T-helper 22 cell (primary cell): ENCODE results near the gene PRKCG.

Experiments used
- DNase-seq: peaks from one replicate; pipeline ENCODE4 v3.0.0-alpha.2; 2020; ENCODE audit warnings: low read depth

Gene PRKCG

DNA sequence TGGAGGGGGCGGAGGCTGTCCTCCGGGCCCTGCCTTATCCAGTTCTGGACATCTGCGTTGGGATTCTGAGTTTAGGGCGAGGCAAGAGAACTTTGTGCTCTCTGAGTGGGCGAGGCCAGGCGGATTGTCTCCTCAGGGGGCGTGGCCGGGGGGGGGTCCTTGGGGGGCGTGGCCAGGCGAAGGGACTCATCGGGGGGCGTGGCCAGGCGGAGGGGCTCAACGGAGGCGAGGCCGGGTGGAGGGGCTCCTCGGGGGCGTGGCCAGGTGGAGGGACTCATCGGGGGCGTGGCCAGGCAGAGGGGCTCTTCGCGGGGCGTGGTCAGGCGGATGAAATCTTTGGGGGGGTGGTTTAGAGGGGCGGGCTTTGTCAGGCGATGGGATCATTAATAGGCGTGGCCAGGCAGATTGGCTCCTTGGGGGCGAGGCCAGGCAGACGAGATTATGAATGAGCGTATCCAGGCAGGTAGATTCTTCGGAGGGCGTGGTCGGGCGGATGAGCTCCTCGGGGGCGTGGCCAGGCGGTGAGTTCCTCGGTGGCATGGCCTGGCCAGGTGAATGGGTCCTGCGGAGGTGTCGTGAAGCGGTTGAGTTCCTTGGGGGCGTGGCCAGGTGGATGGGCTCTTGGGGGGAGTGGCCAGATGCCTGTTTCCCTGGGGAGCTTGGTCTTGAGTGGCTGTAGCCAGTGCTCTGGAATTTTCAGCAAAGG, 16.8 kb downstream of the PRKCG start:
- no peak for DNase-seq

DNA sequence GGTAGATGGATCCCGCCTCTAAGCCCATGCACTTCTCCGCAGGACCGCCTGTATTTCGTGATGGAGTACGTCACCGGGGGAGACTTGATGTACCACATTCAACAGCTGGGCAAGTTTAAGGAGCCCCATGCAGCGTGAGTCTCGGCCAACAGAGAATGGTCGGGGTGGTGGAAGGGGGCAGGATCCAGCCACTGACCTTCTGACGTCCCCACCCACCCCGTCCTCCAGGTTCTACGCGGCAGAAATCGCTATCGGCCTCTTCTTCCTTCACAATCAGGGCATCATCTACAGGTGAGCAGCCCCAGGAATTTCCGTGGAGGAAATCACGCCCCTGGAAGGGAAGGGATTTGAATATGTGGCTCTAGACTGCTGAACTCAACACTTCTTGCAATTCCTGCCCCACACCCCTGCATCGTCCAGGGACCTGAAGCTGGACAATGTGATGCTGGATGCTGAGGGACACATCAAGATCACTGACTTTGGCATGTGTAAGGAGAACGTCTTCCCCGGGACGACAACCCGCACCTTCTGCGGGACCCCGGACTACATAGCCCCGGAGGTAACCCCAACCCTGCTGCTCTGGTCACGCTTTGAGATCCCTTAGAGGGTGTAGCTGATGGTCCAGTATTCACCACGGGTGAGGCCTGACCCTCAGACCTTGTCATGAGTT, 18.3 kb downstream of the PRKCG start:
- DNase-seq = no peak

DNA sequence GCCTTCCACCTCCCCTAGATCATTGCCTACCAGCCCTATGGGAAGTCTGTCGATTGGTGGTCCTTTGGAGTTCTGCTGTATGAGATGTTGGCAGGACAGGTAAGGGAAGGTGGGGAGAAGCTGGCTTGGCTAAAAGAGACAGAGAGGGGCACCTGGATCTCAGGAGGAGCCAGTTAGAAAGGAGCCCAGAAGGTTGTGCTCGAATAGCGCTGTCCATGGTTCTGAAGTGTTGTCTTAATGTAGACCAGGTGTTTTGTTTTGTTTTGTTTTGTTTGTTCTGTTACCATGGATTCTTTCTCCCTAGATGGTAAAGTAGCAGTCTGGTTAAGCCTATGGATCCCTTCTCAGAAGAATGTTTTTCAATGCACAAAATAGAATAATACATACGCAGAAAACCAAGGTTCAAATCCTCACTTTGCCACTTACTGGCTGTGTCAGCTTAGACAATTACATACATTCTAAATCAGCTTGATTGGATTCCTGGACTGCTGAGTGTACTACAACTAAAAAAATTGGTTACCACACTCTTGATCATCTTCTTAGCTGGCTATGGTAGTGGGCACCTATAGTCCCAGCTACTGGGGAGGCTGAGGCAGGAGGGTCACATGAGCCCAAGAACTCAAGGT, 21.2 kb downstream of the PRKCG start:
- no peak for DNase-seq

DNA sequence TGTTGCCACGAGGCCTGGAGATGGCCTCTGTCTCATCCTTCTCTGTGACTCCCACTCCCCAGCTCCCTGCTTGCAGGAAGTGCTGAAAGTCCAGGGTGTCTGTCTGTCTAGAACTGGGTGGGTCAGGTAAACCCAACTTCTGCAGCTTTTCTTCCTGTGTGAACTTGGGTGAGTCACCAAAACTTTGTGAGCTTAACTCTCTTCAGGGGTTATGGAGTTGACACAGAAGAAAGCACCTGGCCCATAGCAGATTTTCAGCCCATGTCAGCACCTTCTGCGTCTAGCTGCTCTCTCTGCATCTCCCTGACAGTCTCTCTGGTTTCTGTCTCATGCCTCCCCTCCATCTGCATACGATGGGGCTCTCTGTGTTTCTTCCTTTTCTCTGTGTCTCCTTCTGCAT, 22.9 kb downstream of the PRKCG start:
- no peak for DNase-seq

DNA sequence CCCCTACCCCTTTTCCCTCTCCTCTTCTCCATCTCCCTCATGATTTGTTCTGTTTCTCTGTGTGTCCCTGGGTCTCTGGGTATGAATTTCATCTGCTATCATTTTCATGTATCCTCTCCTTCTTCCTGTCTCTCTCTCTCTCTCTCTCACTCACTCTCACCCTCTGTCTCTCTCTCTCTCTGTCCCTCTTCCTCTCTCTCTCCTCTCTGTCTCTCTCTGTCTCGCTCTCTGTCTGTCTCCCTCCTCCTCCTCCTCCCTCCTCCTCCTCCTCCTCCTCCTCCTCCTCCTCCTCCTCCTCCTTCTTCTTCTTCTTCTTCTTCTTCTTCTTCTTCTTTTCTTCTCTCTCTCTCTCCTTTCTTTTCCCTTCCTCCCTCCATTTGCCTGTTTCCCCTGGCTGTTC, 23.8 kb downstream of the PRKCG start:
- no peak for DNase-seq

DNA sequence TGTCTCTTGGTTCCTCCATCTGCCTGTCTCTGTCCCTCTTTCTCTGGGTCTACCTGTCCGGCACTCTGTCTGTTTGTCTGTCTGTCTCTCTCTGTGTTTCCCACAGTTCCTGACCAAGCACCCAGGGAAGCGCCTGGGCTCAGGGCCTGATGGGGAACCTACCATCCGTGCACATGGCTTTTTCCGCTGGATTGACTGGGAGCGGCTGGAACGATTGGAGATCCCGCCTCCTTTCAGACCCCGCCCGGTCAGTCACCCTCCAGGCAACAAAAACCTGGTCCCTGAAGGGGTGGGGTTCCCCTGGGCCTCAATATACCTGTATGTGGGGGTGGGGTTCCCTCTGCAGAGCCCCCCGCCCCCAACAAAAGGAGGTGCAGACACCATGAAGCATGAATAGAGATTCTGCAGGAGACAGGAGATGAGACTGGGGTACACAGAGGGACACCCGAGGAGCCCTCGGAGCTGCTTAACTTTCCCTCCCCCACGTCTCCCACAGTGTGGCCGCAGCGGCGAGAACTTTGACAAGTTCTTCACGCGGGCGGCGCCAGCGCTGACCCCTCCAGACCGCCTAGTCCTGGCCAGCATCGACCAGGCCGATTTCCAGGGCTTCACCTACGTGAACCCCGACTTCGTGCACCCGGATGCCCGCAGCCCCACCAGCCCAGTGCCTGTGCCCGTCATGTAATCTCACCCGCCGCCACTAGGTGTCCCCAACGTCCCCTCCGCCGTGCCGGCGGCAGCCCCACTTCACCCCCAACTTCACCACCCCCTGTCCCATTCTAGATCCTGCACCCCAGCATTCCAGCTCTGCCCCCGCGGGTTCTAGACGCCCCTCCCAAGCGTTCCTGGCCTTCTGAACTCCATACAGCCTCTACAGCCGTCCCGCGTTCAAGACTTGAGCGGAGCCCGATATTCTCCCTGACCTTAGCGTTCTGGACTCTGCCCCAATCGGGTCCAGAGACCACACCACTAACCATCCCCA, 24.5 kb downstream of the PRKCG start:
- no peak for DNase-seq

DNA sequence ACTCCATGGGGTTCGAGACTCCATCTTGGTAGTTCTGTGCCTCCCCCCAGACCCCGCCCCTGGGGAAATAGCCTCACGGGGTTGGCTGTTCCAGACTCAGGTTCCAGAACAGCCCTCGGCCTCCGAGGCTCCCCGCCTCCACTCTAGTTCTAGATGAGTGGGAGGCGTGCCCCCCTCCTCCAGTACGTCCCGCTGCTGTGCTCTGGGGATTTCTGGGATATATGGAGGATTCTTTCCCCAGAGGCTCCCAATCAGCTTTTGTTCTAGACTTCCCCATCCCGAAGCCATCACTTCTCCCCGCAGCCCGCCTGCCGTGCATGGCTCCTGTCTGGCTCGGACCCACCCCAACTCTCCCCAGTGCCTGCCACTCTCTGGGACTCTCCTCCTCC, 25.2 kb downstream of the PRKCG start:
- DNase-seq = no peak

DNA sequence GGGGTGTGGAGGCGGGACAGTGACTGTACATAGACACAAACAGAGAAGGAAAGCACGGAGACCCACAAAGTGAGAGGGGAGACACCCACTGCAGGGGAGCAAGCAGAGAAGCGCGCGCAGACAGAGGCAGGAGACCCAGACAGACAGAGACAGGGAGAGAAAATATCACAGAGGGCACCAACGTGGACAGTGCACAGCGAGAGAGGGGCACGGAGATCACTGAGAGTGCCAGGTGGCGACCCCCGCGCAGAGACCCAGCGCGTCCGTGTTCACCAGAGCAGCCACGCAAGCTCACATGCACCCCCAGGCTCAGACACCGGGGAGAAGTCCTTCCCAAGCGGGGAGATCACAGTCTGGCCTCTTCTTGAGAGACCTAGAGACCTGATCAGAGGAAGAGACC, 25.7 kb downstream of the PRKCG start:
- DNase-seq = no peak

DNA sequence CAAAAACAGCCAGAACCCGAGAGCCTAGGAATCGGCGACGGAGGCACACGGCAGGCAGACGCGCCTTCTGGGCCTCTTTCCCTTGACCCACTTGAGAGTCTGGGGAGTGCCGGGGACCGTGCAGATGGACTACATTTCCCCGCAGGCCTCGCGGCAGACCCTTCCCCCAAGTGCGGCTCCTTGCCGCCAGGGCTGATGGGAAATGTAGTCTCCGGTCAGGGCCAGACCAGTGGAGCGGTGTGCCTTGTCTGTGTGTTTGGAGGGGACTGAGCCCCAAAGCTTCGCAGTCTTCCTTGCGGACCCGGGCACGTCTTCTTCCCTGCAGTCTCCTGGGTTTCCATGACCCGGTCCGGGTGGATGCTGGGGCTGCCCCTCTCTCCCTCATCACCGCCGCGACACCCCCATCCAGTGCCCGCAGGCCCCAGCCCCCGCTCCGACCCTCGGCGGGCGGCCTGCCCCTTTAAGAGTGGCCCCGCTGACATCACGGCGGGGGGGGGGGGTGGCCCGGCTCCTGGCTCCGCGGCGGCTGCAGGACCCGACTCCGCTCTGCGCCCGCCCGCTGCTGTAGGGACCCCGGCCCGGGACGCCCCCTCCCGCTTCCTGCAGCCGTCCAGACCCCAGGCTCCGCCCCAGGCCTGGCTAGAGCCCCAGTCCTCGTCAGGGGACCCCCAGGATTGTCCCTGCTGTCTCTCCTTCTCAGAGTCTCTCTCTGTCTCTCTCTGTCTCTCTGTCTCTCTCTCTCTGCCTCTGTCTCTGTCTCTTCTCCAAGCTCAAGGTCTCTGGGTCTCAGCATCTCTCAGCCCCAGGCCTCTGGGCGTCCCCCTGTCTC, 26.3 kb downstream of the PRKCG start:
- no peak for DNase-seq

DNA sequence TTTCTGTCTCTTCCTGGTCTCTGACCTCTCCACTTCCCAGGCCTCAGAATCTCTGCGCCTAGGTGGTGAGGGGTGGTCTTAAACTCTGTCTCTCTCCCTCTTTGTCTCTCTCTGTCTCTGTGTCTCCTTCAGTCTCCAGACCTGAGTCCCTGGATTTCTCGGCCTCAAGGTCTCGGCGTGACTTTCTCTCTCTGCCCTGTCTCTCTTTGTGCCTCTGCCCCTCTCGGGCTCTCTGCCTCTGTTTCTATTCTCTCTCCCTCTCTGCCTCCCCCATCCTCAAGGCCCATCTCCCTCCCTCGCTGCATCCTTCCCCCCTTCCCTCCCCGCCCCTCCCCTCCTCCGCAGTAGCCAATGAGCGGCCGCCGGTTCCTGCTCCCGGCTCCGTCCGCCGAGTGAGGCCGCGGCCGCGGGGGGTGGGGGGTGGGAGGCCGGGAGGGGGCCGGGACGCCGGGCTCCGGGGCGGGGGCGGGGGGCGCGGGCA, 27.0 kb downstream of the PRKCG start, which contains the start of gene CACNG7:
Gene CACNG7, plus strand, starts transcription at position 344 of the 481 bp plus-strand sequence. CDS start 3,554 bp downstream, outside the sequence.
- DNase-seq = no peak

DNA sequence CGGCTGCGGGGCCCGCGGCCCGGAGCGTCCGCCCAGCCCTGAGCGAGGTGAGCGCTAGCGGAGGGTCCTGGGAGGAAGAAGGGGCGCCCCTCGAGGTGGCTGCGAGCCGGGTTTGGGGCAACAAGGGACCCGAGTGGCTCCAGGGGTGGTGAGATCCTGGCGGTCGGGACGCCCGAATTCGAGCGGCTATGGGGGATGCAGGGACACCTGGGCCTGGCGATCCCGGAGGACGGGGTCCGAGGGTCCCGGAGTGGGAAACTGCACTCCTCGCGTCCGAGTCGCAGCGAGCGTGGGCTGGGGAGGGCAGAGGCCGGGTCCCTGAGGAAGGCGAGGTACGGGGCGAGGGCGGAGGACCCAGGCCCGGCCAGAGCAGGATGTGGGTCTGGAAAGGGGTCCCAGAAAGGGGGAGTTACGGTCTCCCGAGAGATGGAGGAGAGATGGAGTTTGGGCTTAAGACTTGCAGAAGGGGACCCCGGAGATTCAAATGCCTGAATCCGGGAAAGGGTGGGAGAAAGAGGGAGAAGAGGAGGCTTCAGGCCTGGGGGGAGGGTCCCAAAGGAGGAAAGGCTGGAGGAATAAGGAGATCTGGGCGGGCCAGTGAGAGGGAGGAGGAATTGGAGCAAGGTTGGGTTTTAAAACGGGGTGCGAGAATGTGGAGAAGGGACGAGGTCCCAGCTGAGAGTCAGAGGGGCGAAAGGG, 27.6 kb downstream of the PRKCG start:
- DNase-seq = no peak

DNA sequence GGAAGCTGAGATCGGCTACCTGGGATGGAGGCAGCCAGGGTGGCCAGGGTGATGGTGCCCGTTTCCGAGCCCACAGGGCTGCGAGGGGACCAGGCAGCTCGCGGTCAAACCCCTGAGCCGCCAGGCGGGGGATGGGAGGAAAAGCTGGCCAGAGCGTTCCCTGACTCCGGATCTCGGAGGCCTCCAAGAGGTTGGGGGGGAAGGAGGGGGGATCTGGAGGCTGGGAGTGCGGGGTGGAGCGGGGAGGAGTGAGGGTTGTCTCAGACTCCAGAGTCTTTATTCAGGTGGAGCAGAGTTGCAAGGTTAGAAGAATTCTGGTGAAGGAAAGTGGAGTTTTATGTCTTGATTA, 28.1 kb downstream of the PRKCG start:
- DNase-seq = no peak

DNA sequence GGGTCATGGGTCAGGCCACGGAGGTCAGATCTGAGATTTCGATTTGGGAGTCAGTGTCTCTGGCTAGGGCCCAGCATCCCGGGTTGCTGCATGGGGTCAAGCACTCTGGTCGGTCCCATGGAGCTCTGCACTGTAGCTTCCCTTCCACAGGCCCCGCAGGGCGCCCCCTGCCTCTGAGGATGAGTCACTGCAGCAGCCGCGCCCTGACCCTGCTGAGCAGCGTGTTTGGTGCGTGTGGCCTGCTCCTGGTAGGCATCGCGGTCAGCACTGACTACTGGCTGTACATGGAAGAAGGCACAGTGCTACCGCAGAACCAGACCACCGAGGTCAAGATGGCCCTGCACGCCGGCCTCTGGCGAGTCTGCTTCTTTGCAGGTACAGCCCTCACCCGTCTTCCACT, 30.7 kb downstream of the PRKCG start:
- no peak for DNase-seq

DNA sequence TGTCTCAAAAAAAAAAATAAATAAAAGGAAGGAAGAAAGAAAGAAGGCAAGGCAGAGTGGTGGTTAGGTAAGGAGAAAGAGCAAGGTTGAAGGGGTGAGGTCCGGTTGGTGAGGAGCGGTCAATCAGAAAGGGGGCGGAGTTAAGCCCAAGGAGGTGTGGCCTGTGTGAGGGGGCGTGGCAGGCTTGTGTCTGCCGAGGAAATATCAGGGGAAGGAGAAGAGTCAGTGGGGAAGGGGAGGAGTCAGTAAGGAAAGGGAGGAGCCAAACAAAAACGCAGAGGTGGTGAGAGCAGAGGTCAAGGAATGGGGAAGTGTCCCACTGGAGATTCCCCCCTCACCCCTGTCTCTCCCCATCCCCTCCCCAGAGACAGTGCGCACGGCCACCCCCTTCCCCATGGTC, 33.0 kb downstream of the PRKCG start:
- no peak for DNase-seq

DNA sequence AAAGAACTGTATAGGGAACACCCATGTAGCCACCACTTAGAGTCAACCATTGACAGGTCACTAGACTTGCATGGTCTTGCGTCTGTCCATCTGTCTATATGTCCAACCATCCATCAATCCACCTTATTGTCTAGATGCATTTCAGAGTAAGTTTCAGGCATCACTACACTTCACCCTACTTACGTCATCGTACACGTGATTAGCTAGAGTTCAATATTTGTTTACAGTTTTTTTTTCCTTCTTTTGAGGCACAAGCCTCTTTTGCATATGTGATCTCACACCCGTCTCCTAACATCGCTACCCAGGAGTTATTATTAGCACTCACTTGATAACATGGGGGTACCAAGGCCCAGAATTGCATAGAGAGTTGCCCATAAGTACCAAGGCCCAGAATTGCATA, 34.0 kb downstream of the PRKCG start:
- no peak for DNase-seq

DNA sequence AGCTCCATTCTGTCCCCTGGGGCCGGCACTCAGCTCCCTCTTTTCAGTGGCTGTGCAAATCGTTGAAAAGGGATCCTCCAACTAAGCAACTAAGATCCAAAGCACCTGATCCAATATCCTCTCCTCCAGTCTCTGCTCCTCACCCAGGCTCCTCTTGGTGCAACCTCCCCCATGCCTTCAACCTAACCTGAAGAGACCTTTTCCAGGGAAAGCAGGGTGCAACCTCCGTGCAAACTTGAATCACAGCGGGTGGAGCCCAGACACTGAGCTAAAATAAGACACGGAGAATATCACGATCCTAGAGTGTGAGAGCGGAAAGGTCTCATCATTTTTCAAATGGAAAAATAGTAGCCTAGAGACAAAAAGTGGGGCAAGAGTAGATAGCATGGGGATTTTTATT, 35.4 kb downstream of the PRKCG start:
- no peak for DNase-seq

DNA sequence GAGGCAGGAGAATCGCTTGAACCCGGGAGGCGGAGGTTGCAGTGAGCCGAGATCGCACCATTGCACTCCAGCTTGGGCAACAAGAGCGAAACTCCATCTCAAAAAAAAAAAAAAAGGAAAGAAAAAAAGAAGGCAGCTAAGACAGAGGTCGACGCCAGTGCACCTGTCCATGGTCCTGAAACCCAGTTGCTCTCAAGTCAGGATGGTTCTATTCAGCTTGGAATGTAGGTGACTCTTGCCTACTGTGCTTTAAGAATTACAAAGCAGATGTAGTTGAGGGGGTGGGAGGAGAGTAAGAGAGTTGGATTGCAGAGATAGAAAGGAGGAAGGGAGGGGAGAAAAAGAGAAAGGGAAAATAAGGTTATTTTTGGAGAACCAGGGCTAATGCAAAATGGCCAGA, 45.7 kb downstream of the PRKCG start:
- no peak for DNase-seq

DNA sequence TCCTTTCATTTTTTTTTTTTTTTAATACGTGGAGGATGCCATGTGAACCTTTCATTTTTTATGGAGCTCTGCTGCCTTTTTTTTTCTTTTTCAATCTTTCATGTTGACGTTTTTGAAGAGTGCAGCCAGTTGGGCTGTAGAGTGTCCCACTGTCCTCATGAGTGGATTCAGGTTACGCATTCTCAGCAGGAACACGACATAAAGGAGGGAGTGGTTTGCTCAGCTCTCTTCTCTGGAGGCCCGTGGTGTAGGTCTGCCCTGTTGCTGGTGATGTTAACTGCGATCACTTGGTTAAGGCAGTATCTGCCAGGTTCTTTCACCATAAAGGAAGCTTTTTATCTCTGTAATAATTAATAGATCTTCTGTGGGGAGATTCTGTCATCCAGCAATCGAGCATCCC, 54.0 kb downstream of the PRKCG start:
- no peak for DNase-seq

DNA sequence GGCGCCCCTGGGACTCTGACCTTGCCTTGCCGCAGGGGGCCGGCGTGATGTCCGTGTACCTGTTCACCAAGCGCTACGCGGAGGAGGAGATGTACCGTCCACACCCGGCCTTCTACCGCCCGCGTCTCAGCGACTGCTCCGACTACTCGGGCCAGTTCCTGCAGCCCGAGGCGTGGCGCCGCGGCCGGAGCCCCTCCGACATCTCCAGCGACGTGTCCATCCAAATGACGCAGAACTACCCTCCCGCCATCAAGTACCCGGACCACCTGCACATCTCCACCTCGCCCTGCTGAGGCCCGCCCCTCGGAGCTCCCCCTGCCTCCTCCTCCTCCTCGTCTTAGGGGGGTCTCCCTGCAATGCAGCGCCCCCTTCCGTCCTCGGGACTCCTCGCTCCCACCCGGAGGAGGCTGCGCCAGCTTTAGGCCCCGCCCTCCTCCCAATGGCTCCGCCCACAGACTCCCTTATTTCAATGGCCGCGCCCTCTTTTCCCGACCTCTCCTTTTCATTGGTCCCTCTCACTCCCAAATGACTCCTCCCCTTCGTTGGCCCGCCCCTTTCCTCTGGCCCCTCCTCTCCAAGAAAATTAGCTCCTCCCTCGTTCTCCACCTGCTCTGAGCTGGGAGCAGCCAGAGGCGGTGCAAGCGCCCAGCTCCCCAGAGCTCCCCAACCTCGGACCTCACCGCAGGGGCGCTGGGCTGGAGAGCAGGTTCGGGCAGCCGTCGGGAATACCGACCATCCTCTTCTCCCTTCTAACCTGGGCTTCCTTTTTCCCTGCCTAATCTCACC, 60.2 kb downstream of the PRKCG start:
- no peak for DNase-seq

DNA sequence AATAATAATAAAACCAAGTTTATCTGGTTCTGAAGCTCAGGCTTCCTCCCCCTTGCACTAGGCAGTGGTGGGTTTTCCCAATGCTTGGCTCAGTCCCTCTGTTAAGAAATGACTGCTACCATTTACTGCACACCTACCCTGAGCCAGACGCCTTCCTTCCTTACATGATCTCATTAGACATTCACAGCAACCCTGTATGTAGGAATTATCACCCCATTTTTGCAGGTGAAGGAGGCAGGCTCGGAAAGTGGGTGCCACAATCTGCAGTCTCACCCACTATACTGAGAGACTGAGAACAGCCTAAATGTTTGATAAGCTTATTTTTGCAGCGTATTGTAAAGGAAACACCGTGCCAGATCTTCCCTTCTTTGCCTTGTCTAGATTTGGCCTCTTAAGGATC, 62.4 kb downstream of the PRKCG start:
- DNase-seq = no peak
